Ishikawa (cell line): Measurements from ENCODE around the gene CHPT1.

Source experiments
- CEBPB ChIP-seq: IDR thresholded peaks from 2 replicates; pipeline ENCODE4 v1.6.1; 2012
- EGR1 ChIP-seq: IDR thresholded peaks from 2 replicates; pipeline ENCODE4 v1.6.1; 2012
- EP300 ChIP-seq: IDR thresholded peaks from 2 replicates; pipeline ENCODE4 v1.6.1; 2012; ENCODE audit warnings: borderline replicate concordance
- FOXM1 ChIP-seq: IDR thresholded peaks from 2 replicates; pipeline ENCODE4 v1.6.1; 2012; ENCODE audit warnings: low read depth, borderline replicate concordance
- NFIC ChIP-seq: IDR thresholded peaks from 2 replicates; pipeline ENCODE4 v1.6.1; 2012
- REST ChIP-seq: IDR thresholded peaks from 2 replicates; pipeline ENCODE4 v1.6.1; 2012; ENCODE audit warnings: low read depth, mild to moderate bottlenecking
- TAF1 ChIP-seq: IDR thresholded peaks from 2 replicates; pipeline ENCODE4 v1.6.1; 2012; ENCODE audit warnings: low read depth, mild to moderate bottlenecking
- ZBTB7A ChIP-seq: IDR thresholded peaks from 2 replicates; pipeline ENCODE4 v1.6.1; 2012; ENCODE audit warnings: low read depth
- TF ChIP-seq, protein P1 (sequence below): IDR thresholded peaks from 2 replicates; pipeline ENCODE4 v1.6.1; 2012

- TF ChIP-seq FOXM1 (no peak), EGR1 (no peak), TAF1 (no peak), EP300 (no peak), CEBPB (no peak), ZBTB7A (no peak), NFIC (no peak), REST (no peak)
- TF ChIP-seq, protein P1, sequence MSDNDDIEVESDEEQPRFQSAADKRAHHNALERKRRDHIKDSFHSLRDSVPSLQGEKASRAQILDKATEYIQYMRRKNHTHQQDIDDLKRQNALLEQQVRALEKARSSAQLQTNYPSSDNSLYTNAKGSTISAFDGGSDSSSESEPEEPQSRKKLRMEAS = no peak
Observed at GRCh38 chr12:101653030-101653429, 44.4 kb upstream of the CHPT1 start.
